HepG2 (cell line): ENCODE measurements around the gene PTPRH. TPM values are rescaled to one million over a fixed set of nuclear protein-coding genes. Genes with fewer than 3 reads are reported as not detected.
A peak's percentile ranks its signal among the peaks of the same experiment; 100 is the strongest.

Source experiments
- FOXC1 ChIP-seq: sonication (generic); formaldehyde crosslinking; IDR thresholded peaks from 2 replicates; pipeline ENCODE4 v1.8.0; 2022; ENCODE audit warnings: mild to moderate bottlenecking, missing genetic modification reagents, borderline replicate concordance
- NFIB ChIP-seq: sonication (generic); formaldehyde crosslinking; IDR thresholded peaks from 2 replicates; pipeline ENCODE4 v1.9.0; 2021; ENCODE audit warnings: missing genetic modification reagents, mild to moderate bottlenecking, borderline replicate concordance
- ZFP82 ChIP-seq: sonication (generic); formaldehyde crosslinking; IDR thresholded peaks from 2 replicates; pipeline ENCODE4 v1.5.1; 2020; ENCODE audit warnings: mild to moderate bottlenecking, missing genetic modification reagents, borderline replicate concordance
- ZNF296 ChIP-seq: sonication (generic); formaldehyde crosslinking; conservative IDR thresholded peaks from 2 replicates; pipeline ENCODE4 v1.5.0; 2020; ENCODE audit warnings: mild to moderate bottlenecking, missing genetic modification reagents
- ZNF768 ChIP-seq: sonication (generic); formaldehyde crosslinking; IDR thresholded peaks from 2 replicates; pipeline ENCODE4 v1.4.0; 2020; ENCODE audit warnings: missing genetic modification reagents
- polyA plus RNA-seq, 8 experiments: library from polyadenylated mRNA; depleted of rRNA in 3 of 8; stranded (reverse) in 7 of 8; unstranded in 1 of 8; fragments of >200 nt; fragmentation: Illumina TruSeq in 4 of 8; extraction: Trizol in 4 of 8; gene quantifications; 2 replicates each; pipeline versions ENCODE4 v1.2.1 to v1.2.3, GENCODE V29; 2011 to 2016; ENCODE audit warnings: low read depth in 4 of 8, missing spikeins in 1 of 8, mixed read lengths in 1 of 8; ENCODE audit not compliant: insufficient read depth in 1 of 8
- total RNA-seq, 5 experiments: library from RNA; depleted of rRNA; stranded (reverse); fragments of >200 nt; fragmentation: Illumina TruSeq; extraction: Trizol; gene quantifications; 2 replicates each; pipeline ENCODE4 v1.2.3, GENCODE V29; 2016; ENCODE audit warnings: low read depth in 1 of 5
- TF ChIP-seq, protein P1 (sequence below): sonication (generic); formaldehyde crosslinking; IDR thresholded peaks from 2 replicates; pipeline ENCODE4 v1.5.1; 2020; ENCODE audit warnings: mild to moderate bottlenecking, missing genetic modification reagents, borderline replicate concordance
- TF ChIP-seq, protein P2 (sequence below): sonication (generic); formaldehyde crosslinking; IDR thresholded peaks from 2 replicates; pipeline ENCODE4 v1.4.0; 2020; ENCODE audit warnings: missing genetic modification reagents
- TF ChIP-seq, protein P3 (sequence below): sonication (generic); formaldehyde crosslinking; IDR thresholded peaks from 2 replicates; pipeline ENCODE4 v1.4.0; 2020; ENCODE audit warnings: missing genetic modification reagents, borderline replicate concordance
- TF ChIP-seq, protein P4 (sequence below): sonication (generic); formaldehyde crosslinking; IDR thresholded peaks from 2 replicates; pipeline ENCODE4 v1.9.0; 2022; ENCODE audit warnings: missing genetic modification reagents, mild to moderate bottlenecking, borderline replicate concordance
- TF ChIP-seq, protein P5 (sequence below): sonication (generic); formaldehyde crosslinking; IDR thresholded peaks from 2 replicates; pipeline ENCODE4 v1.4.0; 2020; ENCODE audit warnings: missing genetic modification reagents
- TF ChIP-seq, protein P6 (sequence below): sonication (generic); formaldehyde crosslinking; IDR thresholded peaks from 2 replicates; pipeline ENCODE4 v1.5.1; 2020; ENCODE audit warnings: mild to moderate bottlenecking, missing genetic modification reagents, moderate library complexity

Gene PTPRH
- total and polyA plus RNA-seq, 2 of the 13 experiments (the other 11 are each of a cell fraction or from before 2014, with no cell fraction given) = 14.7 to 125 TPM

DNA sequence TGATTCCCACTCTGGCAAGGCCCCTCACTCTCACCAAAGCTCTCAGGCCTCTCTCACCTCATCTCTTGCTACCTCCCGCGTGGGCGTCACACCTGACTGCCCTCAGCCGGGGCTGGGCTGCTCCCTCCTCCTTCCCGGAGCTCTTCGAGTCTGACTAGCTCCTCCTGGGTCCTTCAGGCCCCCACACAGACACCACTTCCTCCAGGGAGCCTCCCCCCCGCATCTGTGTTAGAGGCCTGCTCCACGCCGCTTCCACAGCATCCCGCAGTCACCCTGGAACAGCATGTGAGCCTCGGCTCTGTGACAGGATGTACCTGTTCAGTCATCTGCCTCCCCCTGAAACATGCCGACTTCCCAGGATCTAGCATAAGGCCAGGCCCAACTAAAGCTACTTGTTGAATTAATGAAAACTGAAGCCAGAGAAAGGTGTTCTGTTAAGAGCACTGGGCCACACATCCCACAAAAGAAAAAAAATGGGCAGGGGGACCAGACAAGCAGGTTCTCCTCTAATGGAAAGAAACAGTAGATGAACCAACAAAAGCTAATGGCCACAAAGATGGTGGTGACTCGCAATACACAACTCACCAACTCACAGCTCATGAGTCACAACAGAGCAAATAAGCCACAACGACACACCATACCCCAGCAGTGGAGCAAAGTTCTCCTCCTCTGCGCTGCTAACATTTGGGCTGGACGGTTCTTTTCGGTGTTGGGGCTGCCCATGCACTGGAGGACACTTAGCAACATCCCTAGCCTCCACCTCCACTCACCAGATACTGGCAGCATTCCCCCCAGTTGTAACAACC, 46.5 kb upstream of the PTPRH start (continued):
- TF ChIP-seq, protein P1, sequence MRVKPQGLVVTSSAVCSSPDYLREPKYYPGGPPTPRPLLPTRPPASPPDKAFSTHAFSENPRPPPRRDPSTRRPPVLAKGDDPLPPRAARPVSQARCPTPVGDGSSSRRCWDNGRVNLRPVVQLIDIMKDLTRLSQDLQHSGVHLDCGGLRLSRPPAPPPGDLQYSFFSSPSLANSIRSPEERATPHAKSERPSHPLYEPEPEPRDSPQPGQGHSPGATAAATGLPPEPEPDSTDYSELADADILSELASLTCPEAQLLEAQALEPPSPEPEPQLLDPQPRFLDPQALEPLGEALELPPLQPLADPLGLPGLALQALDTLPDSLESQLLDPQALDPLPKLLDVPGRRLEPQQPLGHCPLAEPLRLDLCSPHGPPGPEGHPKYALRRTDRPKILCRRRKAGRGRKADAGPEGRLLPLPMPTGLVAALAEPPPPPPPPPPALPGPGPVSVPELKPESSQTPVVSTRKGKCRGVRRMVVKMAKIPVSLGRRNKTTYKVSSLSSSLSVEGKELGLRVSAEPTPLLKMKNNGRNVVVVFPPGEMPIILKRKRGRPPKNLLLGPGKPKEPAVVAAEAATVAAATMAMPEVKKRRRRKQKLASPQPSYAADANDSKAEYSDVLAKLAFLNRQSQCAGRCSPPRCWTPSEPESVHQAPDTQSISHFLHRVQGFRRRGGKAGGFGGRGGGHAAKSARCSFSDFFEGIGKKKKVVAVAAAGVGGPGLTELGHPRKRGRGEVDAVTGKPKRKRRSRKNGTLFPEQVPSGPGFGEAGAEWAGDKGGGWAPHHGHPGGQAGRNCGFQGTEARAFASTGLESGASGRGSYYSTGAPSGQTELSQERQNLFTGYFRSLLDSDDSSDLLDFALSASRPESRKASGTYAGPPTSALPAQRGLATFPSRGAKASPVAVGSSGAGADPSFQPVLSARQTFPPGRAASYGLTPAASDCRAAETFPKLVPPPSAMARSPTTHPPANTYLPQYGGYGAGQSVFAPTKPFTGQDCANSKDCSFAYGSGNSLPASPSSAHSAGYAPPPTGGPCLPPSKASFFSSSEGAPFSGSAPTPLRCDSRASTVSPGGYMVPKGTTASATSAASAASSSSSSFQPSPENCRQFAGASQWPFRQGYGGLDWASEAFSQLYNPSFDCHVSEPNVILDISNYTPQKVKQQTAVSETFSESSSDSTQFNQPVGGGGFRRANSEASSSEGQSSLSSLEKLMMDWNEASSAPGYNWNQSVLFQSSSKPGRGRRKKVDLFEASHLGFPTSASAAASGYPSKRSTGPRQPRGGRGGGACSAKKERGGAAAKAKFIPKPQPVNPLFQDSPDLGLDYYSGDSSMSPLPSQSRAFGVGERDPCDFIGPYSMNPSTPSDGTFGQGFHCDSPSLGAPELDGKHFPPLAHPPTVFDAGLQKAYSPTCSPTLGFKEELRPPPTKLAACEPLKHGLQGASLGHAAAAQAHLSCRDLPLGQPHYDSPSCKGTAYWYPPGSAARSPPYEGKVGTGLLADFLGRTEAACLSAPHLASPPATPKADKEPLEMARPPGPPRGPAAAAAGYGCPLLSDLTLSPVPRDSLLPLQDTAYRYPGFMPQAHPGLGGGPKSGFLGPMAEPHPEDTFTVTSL = no peak
- TF ChIP-seq ZNF296 (CRISPR knock-in tag) = no peak
- TF ChIP-seq, protein P2, sequence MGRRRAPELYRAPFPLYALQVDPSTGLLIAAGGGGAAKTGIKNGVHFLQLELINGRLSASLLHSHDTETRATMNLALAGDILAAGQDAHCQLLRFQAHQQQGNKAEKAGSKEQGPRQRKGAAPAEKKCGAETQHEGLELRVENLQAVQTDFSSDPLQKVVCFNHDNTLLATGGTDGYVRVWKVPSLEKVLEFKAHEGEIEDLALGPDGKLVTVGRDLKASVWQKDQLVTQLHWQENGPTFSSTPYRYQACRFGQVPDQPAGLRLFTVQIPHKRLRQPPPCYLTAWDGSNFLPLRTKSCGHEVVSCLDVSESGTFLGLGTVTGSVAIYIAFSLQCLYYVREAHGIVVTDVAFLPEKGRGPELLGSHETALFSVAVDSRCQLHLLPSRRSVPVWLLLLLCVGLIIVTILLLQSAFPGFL = no peak
- no peak for TF ChIP-seq ZFP82
- TF ChIP-seq FOXC1 (CRISPR knock-in tag) = no peak
- no peak for TF ChIP-seq NFIB
- TF ChIP-seq, protein P3, sequence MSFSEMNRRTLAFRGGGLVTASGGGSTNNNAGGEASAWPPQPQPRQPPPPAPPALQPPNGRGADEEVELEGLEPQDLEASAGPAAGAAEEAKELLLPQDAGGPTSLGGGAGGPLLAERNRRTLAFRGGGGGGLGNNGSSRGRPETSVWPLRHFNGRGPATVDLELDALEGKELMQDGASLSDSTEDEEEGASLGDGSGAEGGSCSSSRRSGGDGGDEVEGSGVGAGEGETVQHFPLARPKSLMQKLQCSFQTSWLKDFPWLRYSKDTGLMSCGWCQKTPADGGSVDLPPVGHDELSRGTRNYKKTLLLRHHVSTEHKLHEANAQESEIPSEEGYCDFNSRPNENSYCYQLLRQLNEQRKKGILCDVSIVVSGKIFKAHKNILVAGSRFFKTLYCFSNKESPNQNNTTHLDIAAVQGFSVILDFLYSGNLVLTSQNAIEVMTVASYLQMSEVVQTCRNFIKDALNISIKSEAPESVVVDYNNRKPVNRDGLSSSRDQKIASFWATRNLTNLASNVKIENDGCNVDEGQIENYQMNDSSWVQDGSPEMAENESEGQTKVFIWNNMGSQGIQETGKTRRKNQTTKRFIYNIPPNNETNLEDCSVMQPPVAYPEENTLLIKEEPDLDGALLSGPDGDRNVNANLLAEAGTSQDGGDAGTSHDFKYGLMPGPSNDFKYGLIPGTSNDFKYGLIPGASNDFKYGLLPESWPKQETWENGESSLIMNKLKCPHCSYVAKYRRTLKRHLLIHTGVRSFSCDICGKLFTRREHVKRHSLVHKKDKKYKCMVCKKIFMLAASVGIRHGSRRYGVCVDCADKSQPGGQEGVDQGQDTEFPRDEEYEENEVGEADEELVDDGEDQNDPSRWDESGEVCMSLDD = no peak
- TF ChIP-seq, protein P4, sequence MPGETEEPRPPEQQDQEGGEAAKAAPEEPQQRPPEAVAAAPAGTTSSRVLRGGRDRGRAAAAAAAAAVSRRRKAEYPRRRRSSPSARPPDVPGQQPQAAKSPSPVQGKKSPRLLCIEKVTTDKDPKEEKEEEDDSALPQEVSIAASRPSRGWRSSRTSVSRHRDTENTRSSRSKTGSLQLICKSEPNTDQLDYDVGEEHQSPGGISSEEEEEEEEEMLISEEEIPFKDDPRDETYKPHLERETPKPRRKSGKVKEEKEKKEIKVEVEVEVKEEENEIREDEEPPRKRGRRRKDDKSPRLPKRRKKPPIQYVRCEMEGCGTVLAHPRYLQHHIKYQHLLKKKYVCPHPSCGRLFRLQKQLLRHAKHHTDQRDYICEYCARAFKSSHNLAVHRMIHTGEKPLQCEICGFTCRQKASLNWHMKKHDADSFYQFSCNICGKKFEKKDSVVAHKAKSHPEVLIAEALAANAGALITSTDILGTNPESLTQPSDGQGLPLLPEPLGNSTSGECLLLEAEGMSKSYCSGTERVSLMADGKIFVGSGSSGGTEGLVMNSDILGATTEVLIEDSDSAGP (CRISPR knock-in tag) = no peak
- TF ChIP-seq ZNF768 (CRISPR knock-in tag) = no peak
- TF ChIP-seq, protein P5, sequence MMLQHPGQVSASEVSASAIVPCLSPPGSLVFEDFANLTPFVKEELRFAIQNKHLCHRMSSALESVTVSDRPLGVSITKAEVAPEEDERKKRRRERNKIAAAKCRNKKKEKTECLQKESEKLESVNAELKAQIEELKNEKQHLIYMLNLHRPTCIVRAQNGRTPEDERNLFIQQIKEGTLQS (CRISPR knock-in tag) = no peak
- TF ChIP-seq, protein P6, sequence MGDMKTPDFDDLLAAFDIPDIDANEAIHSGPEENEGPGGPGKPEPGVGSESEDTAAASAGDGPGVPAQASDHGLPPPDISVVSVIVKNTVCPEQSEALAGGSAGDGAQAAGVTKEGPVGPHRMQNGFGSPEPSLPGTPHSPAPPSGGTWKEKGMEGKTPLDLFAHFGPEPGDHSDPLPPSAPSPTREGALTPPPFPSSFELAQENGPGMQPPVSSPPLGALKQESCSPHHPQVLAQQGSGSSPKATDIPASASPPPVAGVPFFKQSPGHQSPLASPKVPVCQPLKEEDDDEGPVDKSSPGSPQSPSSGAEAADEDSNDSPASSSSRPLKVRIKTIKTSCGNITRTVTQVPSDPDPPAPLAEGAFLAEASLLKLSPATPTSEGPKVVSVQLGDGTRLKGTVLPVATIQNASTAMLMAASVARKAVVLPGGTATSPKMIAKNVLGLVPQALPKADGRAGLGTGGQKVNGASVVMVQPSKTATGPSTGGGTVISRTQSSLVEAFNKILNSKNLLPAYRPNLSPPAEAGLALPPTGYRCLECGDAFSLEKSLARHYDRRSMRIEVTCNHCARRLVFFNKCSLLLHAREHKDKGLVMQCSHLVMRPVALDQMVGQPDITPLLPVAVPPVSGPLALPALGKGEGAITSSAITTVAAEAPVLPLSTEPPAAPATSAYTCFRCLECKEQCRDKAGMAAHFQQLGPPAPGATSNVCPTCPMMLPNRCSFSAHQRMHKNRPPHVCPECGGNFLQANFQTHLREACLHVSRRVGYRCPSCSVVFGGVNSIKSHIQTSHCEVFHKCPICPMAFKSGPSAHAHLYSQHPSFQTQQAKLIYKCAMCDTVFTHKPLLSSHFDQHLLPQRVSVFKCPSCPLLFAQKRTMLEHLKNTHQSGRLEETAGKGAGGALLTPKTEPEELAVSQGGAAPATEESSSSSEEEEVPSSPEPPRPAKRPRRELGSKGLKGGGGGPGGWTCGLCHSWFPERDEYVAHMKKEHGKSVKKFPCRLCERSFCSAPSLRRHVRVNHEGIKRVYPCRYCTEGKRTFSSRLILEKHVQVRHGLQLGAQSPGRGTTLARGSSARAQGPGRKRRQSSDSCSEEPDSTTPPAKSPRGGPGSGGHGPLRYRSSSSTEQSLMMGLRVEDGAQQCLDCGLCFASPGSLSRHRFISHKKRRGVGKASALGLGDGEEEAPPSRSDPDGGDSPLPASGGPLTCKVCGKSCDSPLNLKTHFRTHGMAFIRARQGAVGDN (CRISPR knock-in tag) = peak; percentile 61; the same call in 1 of the 2 replicates
